ENCODE results near the gene MAP1A. TPM values are rescaled to one million over a fixed set of nuclear protein-coding genes. Genes with fewer than 3 reads are reported as not detected.
A peak's percentile ranks its signal among the peaks of the same experiment; 100 is the strongest.
"Not testable (repeated sequence)": the region's sequence is repeated elsewhere in the genome, so short reads cannot be mapped to it uniquely, and the experiment has no call there.

MAP1A gene
- total RNA-seq, 3 donors from 2014 or later: 1.1 to 1.2 (median 1.2) TPM

DNA sequence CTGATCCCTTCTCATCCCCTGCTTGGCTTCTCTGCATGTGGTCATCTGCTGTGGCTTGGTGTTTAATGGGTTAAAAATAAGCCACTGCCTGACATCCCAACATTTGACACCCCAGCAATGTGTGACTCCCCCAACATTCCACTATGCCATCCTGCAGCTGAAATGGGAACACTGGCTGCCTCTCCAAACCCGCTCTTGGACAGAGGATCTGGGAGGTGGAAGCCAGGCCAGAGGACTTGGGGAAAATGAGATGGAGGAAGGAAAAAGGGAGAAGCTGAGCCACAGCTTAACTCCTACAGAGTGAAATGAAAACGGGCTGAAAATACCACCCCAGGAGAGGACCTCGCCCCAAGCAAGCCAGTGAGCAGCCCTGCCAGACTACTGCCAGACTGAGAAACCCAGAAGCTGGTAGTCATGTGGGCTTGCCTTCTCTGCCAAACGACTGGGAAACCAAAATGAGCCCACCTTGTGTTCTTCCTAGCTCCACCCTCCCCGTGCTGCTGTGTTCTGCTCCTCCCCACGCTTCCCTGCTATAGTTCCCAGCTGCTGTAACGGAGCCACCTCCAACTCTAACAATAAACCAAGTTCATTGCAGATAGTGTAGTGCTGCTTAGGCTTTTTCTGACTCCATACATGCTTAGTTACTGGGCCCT lies 13.7 kb downstream of the MAP1A start:
- Mint-ChIP-seq H3K4me3 (no peak overlapping the region), H3K4me1 (ENCODE audit: low read depth) (no peaks in the 10 kb centered on the region), H3K9me3 (no peaks in the 10 kb centered on the region), H3K27me3 (ENCODE audit: low read depth) (no peaks in the 10 kb centered on the region), H3K36me3 (ENCODE audit: insufficient read depth) (no peaks in the 10 kb centered on the region)
- ATAC-seq (no peak), DNase-seq (no peak)

DNA sequence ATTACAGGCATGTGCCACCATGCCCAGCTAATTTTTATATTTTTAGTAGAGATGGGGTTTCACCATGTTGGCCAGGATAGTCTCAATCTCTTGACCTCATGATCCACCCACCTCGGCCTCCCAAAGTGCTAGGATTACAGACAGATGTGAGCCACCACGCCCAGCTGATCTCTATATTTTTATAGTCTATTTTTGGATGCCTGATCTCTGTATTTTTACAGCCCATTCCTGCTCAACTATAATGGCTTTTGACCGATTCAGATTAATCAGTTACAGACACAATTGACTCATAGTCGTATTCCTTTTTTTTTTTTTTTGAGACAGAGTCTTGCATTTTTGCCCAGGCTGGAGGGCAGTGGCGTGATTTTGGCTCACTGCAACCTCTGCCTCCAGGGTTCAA lies 15.4 kb downstream of the MAP1A start:
- not testable (repeated sequence) for H3K4me3 Mint-ChIP-seq; DNase-seq; ATAC-seq; H3K27me3 Mint-ChIP-seq (ENCODE audit: low read depth); H3K4me1 Mint-ChIP-seq (ENCODE audit: low read depth); H3K36me3 Mint-ChIP-seq (ENCODE audit: insufficient read depth); H3K9me3 Mint-ChIP-seq

DNA sequence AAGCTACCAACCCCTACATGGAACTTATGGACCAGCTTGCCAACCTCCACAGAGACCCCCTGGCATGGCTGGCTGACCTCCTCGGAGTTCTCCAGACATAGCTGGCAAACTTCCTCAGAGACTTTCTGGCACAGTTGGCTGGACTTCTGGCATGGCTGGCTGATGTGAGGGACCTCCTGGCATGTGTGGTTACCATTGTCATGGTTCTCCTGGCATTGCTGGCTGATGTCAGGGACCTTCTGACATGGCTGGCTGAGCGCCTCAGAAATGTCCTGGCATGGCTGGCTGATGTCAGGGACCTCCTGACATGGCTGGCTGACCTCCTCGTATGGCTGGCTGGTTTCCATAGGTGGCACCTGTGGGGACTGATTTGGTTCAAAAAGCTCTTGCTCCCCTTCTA lies 17.5 kb downstream of the MAP1A start:
- no peak for DNase-seq
- no peak for ATAC-seq
- Mint-ChIP-seq H3K36me3 (ENCODE audit: insufficient read depth) (no peaks in the 10 kb centered on the region), H3K9me3 (no peaks in the 10 kb centered on the region), H3K4me3 (no peak overlapping the region), H3K4me1 (ENCODE audit: low read depth) (no peaks in the 10 kb centered on the region), H3K27me3 (ENCODE audit: low read depth) (no peaks in the 10 kb centered on the region)

DNA sequence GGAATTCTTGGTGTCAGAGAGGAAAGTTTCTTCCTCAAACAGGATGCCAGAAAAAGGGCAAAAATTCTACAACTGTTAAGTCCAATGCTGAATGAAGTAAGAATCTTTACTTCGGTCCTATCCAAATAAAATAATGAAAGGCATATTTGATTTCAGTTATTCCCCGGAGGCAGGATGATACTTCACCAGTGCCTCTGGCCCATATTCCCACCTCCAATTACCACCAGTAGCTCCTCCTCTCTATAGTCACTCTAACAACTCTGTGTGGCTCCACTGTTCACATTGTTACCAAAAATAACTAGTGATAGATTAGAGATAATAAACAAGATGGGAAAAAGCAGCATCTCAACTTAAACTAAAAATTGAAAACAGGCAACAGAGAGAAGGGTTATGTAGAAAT lies 20.7 kb downstream of the MAP1A start:
- Mint-ChIP-seq H3K4me3 (no peak overlapping the region), H3K36me3 (ENCODE audit: insufficient read depth) (no peaks in the 10 kb centered on the region), H3K9me3 (no peaks in the 10 kb centered on the region), H3K27me3 (ENCODE audit: low read depth) (no peaks in the 10 kb centered on the region), H3K4me1 (ENCODE audit: low read depth) (peaks cover 3% of the 10 kb centered on the region)
- ATAC-seq: no peak
- DNase-seq: no peak

DNA sequence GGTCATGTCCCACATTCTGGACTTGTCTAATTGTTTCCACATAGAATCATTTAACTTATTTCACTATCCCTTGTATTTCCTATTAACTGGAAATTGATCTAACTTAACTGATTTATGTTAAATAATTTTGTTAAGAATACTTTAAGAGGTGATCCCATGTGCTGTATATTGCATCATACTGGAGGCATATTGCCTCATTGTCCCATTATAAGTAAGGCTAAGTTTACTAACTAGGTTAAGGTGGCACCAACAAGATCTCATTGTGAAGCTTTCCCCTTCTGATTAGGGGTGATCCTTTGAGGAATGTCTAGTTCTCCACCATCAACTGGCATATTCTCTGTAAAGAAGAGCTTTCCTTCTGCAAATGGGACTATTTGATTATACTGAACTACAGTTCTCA lies 24.4 kb downstream of the MAP1A start:
- Mint-ChIP-seq H3K27me3 (ENCODE audit: low read depth) (no peaks in the 10 kb centered on the region), H3K9me3 (no peaks in the 10 kb centered on the region), H3K4me3 (no peak overlapping the region), H3K4me1 (ENCODE audit: low read depth) (peaks cover 3% of the 10 kb centered on the region), H3K36me3 (ENCODE audit: insufficient read depth) (no peaks in the 10 kb centered on the region)
- DNase-seq (no peak), ATAC-seq (no peak)

DNA sequence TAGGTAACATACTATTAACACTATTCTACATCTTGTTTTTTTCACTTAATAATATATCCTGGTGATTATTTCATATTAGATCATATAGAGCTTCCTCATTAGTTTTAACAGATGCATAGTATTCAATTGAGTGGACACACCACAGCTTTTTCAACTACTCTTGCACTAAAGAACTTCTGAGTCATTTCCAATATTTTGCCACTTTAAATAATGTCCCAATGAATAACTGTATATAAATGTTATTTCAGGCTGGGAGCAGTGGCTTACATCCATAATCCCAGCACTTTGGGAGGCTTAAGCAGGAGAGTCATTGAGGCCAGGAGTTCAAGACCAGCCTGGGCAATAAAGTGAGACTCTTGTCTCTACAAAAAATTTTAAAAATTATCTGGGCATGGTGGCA lies 26.9 kb downstream of the MAP1A start:
- H3K36me3 Mint-ChIP-seq (ENCODE audit: insufficient read depth): peaks cover 4% of the 10 kb centered on the region
- H3K4me3 Mint-ChIP-seq: no peak overlapping the region
- no peaks in the 10 kb centered on the region for H3K27me3 Mint-ChIP-seq (ENCODE audit: low read depth)
- H3K4me1 Mint-ChIP-seq (ENCODE audit: low read depth): peaks cover 3% of the 10 kb centered on the region
- H3K9me3 Mint-ChIP-seq: no peaks in the 10 kb centered on the region
- no peak for DNase-seq
- ATAC-seq: no peak

DNA sequence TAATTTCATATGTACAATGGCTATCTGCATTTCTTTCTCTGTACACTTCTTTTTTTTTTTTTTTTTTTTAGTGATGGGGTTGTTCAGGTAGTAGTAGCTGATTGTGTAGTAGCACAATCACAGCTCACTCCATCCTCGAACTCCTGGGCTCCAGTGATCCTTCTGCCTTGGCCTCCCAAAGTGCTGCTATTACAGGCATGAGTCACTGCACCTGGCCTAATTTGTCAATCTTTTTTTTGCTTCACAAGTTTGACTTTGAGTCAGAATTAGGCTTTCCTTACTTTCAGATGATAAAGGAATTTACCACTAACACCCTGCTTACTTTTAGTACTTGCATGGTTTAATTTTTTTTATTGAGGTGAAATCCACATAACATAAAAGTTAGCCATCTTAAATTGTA lies 28.0 kb downstream of the MAP1A start:
- ATAC-seq: no peak
- Mint-ChIP-seq H3K27me3 (ENCODE audit: low read depth) (no peaks in the 10 kb centered on the region), H3K4me1 (ENCODE audit: low read depth) (peaks cover 3% of the 10 kb centered on the region), H3K4me3 (no peak overlapping the region), H3K9me3 (no peaks in the 10 kb centered on the region), H3K36me3 (ENCODE audit: insufficient read depth) (peaks cover 5% of the 10 kb centered on the region)
- no peak for DNase-seq

DNA sequence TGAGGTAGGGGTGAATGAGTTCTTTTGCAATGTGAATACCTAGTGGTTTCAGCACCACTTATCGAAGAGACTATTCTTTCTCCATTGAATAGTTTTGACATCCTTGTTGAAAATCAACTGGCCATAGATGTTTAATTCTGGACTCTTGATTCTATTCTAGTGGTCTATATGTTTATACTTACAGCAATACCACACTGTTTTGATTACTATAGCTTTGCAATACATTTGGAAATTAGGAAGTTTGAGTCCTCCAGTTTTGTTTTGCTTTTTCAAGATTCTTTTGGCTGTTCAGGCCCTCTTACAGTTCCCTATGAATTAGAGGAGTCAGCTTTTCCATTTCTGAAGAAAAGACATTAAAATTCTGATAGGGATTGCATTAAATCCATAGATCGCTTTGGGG lies 30.1 kb downstream of the MAP1A start:
- no peak for DNase-seq
- no peak for ATAC-seq
- Mint-ChIP-seq H3K36me3 (ENCODE audit: insufficient read depth) (peaks cover 12% of the 10 kb centered on the region), H3K4me3 (no peak overlapping the region), H3K4me1 (ENCODE audit: low read depth) (no peaks in the 10 kb centered on the region), H3K27me3 (ENCODE audit: low read depth) (no peaks in the 10 kb centered on the region), H3K9me3 (no peaks in the 10 kb centered on the region)

DNA sequence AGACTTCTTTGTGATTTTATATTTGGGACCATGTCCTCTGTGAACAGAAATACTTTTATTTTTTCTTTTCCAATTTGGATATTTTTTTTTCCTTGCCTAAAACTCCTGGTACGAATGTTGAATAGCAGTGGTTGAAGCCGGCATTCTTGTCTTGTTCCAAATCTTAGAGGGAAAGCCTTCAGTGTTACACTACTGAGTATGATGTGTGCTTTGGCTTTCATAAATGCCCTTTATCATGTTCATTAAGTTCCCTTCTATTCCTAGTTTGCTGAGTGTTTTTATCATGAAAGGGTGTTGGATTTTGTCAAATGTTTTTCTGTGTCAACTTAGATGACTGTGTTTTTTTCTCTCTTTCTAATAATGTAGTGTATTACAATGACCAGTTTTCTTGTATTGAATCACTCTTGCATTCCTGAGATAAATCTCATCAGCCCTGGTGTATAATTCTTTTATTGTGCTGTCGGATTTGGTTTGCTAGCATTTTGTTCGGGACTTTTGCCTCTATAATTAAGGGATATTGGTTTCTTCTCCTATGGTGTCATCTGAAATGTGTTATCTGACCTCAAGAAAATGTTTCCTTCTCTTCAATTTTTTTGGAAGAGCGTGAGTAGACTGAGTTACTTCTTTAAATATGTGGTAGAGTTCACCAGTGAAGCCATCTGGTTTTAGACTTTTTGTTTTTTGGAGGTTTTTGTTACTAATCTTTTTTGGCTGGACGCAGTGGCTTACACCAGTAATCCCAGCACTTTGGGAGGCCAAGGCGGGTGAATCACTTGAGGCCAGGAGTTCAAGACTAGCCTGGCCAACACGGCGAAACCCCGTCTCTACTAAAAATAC lies 33.3 kb downstream of the MAP1A start:
- Mint-ChIP-seq H3K27me3 (ENCODE audit: low read depth) (no peaks in the 10 kb centered on the region), H3K36me3 (ENCODE audit: insufficient read depth) (peaks cover 16% of the 10 kb centered on the region), H3K4me1 (ENCODE audit: low read depth) (no peaks in the 10 kb centered on the region), H3K4me3 (no peak overlapping the region), H3K9me3 (no peaks in the 10 kb centered on the region)
- ATAC-seq (no peak), DNase-seq (no peak)

DNA sequence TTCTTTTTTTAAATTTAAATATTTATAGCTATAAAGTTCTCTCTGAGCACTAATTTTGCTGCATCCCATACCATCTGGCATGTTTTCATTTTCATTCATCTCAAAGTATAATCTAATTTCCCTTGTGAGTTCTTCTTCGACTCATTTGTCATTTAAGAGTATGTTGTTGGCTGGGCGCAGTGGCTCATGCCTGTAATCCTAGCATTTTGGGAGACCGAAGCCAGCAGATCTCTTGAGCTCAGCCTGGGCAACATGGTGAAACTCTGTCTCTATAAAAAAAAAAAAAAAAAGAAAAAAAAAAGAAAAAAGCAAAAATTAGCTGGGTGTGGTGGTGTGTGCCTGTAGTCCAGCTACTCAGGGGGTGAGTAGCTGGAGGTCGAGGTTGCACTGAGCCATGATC lies 34.8 kb downstream of the MAP1A start:
- H3K36me3 Mint-ChIP-seq (ENCODE audit: insufficient read depth): peaks cover 16% of the 10 kb centered on the region
- no peak for DNase-seq
- no peaks in the 10 kb centered on the region for H3K9me3 Mint-ChIP-seq
- H3K4me1 Mint-ChIP-seq (ENCODE audit: low read depth): no peaks in the 10 kb centered on the region
- no peak for ATAC-seq
- H3K27me3 Mint-ChIP-seq (ENCODE audit: low read depth): no peaks in the 10 kb centered on the region
- H3K4me3 Mint-ChIP-seq: no peak overlapping the region

DNA sequence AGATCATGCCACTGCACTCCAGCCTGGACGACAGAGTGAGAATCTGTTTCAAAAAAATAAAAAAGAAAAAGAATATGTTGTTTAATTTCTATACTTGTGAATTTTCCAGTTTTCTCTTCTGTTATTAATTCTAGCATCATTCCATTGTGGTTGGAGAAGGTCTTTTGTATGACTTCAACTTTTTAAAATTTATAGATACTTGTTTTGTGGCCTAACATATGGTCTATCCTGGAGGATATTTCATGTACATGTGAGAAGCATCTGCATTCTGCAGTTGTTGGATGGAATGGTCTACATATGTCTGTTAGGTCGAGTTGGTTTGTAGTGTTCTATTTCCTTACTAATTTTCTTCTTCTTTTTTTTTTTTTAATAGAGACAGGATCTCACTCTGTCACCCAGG lies 35.6 kb downstream of the MAP1A start:
- H3K36me3 Mint-ChIP-seq (ENCODE audit: insufficient read depth): peaks cover 19% of the 10 kb centered on the region
- H3K27me3 Mint-ChIP-seq (ENCODE audit: low read depth): no peaks in the 10 kb centered on the region
- H3K4me3 Mint-ChIP-seq: no peak overlapping the region
- no peaks in the 10 kb centered on the region for H3K4me1 Mint-ChIP-seq (ENCODE audit: low read depth)
- DNase-seq (no peak), ATAC-seq (no peak)
- H3K9me3 Mint-ChIP-seq: no peaks in the 10 kb centered on the region

DNA sequence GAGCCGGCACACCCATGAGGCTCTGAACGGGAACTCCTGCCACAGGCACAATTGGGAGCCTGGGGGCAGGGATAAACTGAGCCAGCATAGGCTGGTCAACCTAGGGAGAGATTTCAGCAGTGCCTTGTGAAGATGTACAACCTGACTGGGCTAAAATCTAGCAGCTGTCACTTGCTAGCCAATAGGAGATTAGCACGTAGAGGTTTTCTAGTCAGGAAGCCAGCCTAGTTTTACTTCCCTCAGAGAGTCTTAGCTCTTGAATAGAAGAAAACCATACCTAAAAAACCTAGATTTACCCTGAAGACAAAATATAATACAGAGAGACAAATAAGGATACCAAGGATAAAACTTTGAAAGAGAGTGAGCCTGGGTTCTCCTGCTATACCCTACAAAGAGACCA lies 45.3 kb downstream of the MAP1A start:
- H3K4me1 Mint-ChIP-seq (ENCODE audit: low read depth); H3K4me3 Mint-ChIP-seq; DNase-seq; H3K27me3 Mint-ChIP-seq (ENCODE audit: low read depth); H3K36me3 Mint-ChIP-seq (ENCODE audit: insufficient read depth); H3K9me3 Mint-ChIP-seq; ATAC-seq: not testable (repeated sequence)

DNA sequence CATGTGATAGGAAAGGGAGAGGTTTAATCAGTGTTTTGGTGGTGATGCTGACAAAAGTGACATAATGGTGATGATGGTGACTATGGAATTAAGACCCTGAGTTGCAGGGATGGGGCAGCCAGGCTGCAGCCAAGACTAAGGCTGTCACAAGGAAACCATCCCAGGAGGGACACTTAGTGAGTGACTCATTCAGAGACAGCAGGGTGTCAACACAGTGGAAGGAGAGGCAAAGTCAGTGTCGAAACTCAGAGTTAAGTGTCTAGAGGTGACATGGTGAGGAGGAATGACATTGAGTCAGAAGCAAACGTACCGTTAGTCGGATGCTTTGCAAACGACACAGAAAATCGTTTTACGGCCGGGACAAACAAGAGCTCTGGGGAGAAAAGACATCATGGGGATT lies 46.4 kb downstream of the MAP1A start:
- H3K4me1 Mint-ChIP-seq (ENCODE audit: low read depth); H3K36me3 Mint-ChIP-seq (ENCODE audit: insufficient read depth); H3K9me3 Mint-ChIP-seq; ATAC-seq; H3K4me3 Mint-ChIP-seq; H3K27me3 Mint-ChIP-seq (ENCODE audit: low read depth); DNase-seq: not testable (repeated sequence)

DNA sequence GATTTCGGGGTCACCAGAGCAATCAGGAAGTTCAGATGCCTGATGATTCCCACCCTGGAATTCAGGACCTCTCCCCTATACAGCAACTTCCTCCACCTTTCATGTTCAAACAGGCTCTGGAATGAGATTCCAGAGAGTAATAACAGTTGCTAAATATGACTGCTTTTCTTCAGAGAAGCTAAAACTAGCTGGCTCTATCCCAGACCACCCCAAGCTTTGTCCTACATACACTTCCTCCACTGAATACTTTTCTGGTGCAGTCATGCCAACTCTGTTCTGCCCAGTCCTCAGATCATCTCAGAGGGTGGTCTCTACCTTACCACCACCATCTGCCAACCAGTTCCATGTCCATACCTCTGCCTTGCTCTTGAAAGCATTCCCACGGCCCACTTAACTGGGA lies 49.2 kb downstream of the MAP1A start:
- H3K27me3 Mint-ChIP-seq (ENCODE audit: low read depth); DNase-seq; ATAC-seq; H3K36me3 Mint-ChIP-seq (ENCODE audit: insufficient read depth); H3K4me1 Mint-ChIP-seq (ENCODE audit: low read depth); H3K9me3 Mint-ChIP-seq; H3K4me3 Mint-ChIP-seq: not testable (repeated sequence)

DNA sequence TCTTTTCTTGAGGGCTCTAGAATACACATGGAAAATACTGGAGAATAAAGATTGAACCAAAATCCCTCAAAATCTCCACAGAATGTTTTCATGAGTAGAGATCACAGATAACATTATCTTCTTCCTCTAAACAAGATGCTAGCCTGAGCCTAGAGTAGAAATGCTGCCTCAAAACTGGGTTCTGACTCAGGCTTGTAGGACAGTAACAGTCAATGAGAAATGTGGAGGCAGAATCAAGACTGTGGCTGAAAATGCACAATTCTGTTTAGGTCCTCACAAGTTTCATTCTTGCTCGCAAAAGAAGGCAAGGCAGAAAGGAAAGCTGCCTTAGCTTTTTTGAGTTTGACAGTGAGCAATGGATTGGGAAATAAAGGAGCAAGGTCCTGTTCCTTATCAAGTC lies 57.2 kb downstream of the MAP1A start:
- H3K9me3 Mint-ChIP-seq; H3K27me3 Mint-ChIP-seq (ENCODE audit: low read depth); DNase-seq; H3K4me1 Mint-ChIP-seq (ENCODE audit: low read depth); H3K4me3 Mint-ChIP-seq; H3K36me3 Mint-ChIP-seq (ENCODE audit: insufficient read depth): not testable (repeated sequence)
- peak in 1 of 2 donors; percentile 32 for ATAC-seq

Data from activated T-cell treated with anti-CD3 and anti-CD28 coated beads, Interleukin-2, amount 50 U/mL, for 4 hours (primary cell).